K562 (cell line): ENCODE measurements around the gene NUDT2. TPM values are rescaled to one million over a fixed set of nuclear protein-coding genes. Genes with fewer than 3 reads are reported as not detected.

Experiments
- ATAC-seq: fragments of 200-7000 bp; cut with Tn5 transposase; 3 replicates; pipeline ENCODE4 v1.9.1; 2020; ENCODE audit warnings: moderate library complexity
- BruUV-seq: library from RNA; stranded (reverse); fragments of 400-500 nt; replicated peaks from 2 replicates; lab custom pipeline; 2021; lab: Mats Ljungman, UMichigan
- CTCF ChIA-PET: fragments of 300-600 bp; formaldehyde crosslinking; extraction: SDS; loops from one replicate; lab custom pipeline; 2021; ENCODE audit warnings: low intra/inter-chr PET ratio; lab: Yijun Ruan, JAX
- POLR2A ChIA-PET: fragments of 300-600, 350-650 bp; sonication (Branson Sonifier 250); formaldehyde crosslinking; extraction: SDS; loops from one replicate; lab custom pipeline; 2021; ENCODE audit warnings: antibody characterized with exemption, inconsistent platforms; lab: Yijun Ruan, JAX
- DNase-seq, 4 experiments: peaks; one replicate each; pipeline versions ENCODE4 v3.0.0 to v3.0.0-alpha.2; 2011 to 2018; ENCODE audit warnings: low spot score in 3 of 4, mixed read lengths in 3 of 4; ENCODE audit errors: extremely low read depth in 1 of 4
- FAIRE-seq: peaks from 2 replicates; lab custom pipeline; 2011; peaks lifted over from hg19 to GRCh38; lab: Jason Lieb, UNC
- H2AFZ ChIP-seq: 2 replicates; pipeline ENCODE4 v1.6.0; 2011; ENCODE audit warnings: low read depth, low read length, control low read depth, inconsistent platforms
- H3K27ac ChIP-seq: fragments of 200-600 bp; 3 replicates; pipeline ENCODE4 v1.8.0; 2011; ENCODE audit warnings: low read depth, mild to moderate bottlenecking, control low read depth, inconsistent platforms, low read length, moderate library complexity, mixed read lengths; ENCODE audit errors: extremely low read depth
- H3K27me3 ChIP-seq, 2 experiments: fragments of 300-600 bp in 1 of 2; 2 replicates in 1 of 2; 3 replicates in 1 of 2; pipeline versions ENCODE4 v1.6.0 to v1.8.0; 2011; ENCODE audit warnings: inconsistent platforms in 2 of 2, low read length in 2 of 2, mild to moderate bottlenecking in 1 of 2, mixed read lengths in 1 of 2, moderate library complexity in 1 of 2; ENCODE audit not compliant: control insufficient read depth in 2 of 2, insufficient read depth in 2 of 2
- H3K36me3 ChIP-seq: fragments of 300-600 bp; 3 replicates; pipeline ENCODE4 v1.8.0; 2011; ENCODE audit warnings: mild to moderate bottlenecking, low read length, inconsistent platforms; ENCODE audit not compliant: control insufficient read depth, insufficient read depth
- H3K4me1 ChIP-seq, 2 experiments: fragments of 200-600 bp in 1 of 2; replicated peaks in 1 of 2; 2 replicates in 1 of 2; 3 replicates in 1 of 2; pipeline versions ENCODE4 v1.5.1 to v1.8.0; 2011; ENCODE audit warnings: inconsistent platforms in 2 of 2, low read length in 2 of 2, mild to moderate bottlenecking in 1 of 2, mixed read lengths in 1 of 2, moderate library complexity in 1 of 2; ENCODE audit not compliant: control insufficient read depth in 2 of 2, insufficient read depth in 2 of 2
- H3K4me2 ChIP-seq: 2 replicates; pipeline ENCODE4 v1.6.1; 2011; ENCODE audit warnings: low read length, control low read depth, inconsistent platforms, mixed read lengths; ENCODE audit not compliant: insufficient read depth
- H3K4me3 ChIP-seq: fragments of 200-600 bp; sonication (generic), shearing (Covaris generic); 2 replicates; pipeline ENCODE4 v1.5.1; 2016; ENCODE audit warnings: control low read depth, inconsistent platforms
- H3K79me2 ChIP-seq: fragments of 200-600 bp; 3 replicates; pipeline ENCODE4 v1.8.0; 2011; ENCODE audit warnings: low read length, inconsistent platforms; ENCODE audit not compliant: control insufficient read depth, insufficient read depth
- H3K9ac ChIP-seq, 2 experiments: 2 replicates each; pipeline versions ENCODE4 v1.6.0 to v1.6.1; 2011; ENCODE audit warnings: low read depth in 2 of 2, low read length in 2 of 2, control low read depth in 1 of 2, inconsistent platforms in 1 of 2, mild to moderate bottlenecking in 1 of 2, mixed read lengths in 1 of 2; ENCODE audit not compliant: insufficient read depth in 1 of 2
- H3K9me1 ChIP-seq: one replicate; pipeline ENCODE4 v1.6.0; 2011; ENCODE audit warnings: inconsistent platforms, mild to moderate bottlenecking, low read length, moderate library complexity; ENCODE audit not compliant: control insufficient read depth, insufficient read depth
- H3K9me3 ChIP-seq: replicated peaks from 2 replicates; pipeline ENCODE4 v1.5.1; 2011; ENCODE audit warnings: low read depth, low read length, inconsistent platforms; ENCODE audit not compliant: control insufficient read depth, insufficient read depth
- H4K20me1 ChIP-seq: replicated peaks from 2 replicates; pipeline ENCODE4 v1.6.1; 2011; ENCODE audit warnings: low read length, inconsistent platforms, mixed read lengths; ENCODE audit not compliant: control insufficient read depth, insufficient read depth
- E2F3 ChIP-seq: fragments of 250-450 bp; sonication (Bioruptor Pico); IDR thresholded peaks from 2 replicates; pipeline ENCODE4 v1.4.0; 2020; ENCODE audit warnings: mild to moderate bottlenecking
- HMG20A ChIP-seq: fragments of 450-650 bp; formaldehyde crosslinking; conservative IDR thresholded peaks from 2 replicates; pipeline ENCODE4 v1.4.0; 2020; ENCODE audit warnings: mild to moderate bottlenecking, mixed read lengths
- KDM4B ChIP-seq, 2 experiments: fragments of 450-650 bp in 1 of 2; sonication (generic) in 1 of 2; IDR thresholded peaks; 2 replicates each; pipeline ENCODE4 v1.6.1; 2016 to 2017; ENCODE audit warnings: borderline replicate concordance in 2 of 2, antibody characterized with exemption in 1 of 2, low read depth in 1 of 2, mild to moderate bottlenecking in 1 of 2
- MAFF ChIP-seq: IDR thresholded peaks from 2 replicates; pipeline ENCODE4 v1.6.1; 2012; ENCODE audit warnings: low read length, improper control_type of control experiment
- PHB2 ChIP-seq: fragments of 450-650 bp; IDR thresholded peaks from 2 replicates; pipeline ENCODE4 v1.6.1; 2017; ENCODE audit warnings: low read depth
- ZBTB8A ChIP-seq: fragments of 450-650 bp; IDR thresholded peaks from 2 replicates; pipeline ENCODE4 v1.6.1; 2018; ENCODE audit warnings: mild to moderate bottlenecking, moderate library complexity; ENCODE audit not compliant: partially characterized antibody
- ZNF217 ChIP-seq: sonication (generic); formaldehyde crosslinking; IDR thresholded peaks from 2 replicates; pipeline ENCODE4 v1.8.0; 2022; ENCODE audit warnings: mild to moderate bottlenecking, missing genetic modification reagents
- ZNF75A ChIP-seq: fragments of 450-650 bp; formaldehyde crosslinking; IDR thresholded peaks from 2 replicates; pipeline ENCODE4 v1.4.0; 2020; ENCODE audit warnings: mild to moderate bottlenecking
- ZNF780A ChIP-seq: fragments of 250-450 bp; sonication (Bioruptor Pico); IDR thresholded peaks from 2 replicates; pipeline ENCODE4 v1.5.0; 2021; ENCODE audit warnings: mild to moderate bottlenecking
- WGBS: fragments of 100-300 bp; shearing (Covaris generic); methylation state at CpG from one replicate; pipeline ENCODE4 v1.1.6; 2016; ENCODE audit warnings: low coverage, mixed read lengths; ENCODE audit not compliant: insufficient coverage; ENCODE audit errors: missing lambda C conversion rate; 5-methylcytosine and 5-hydroxymethylcytosine counted together
- in situ Hi-C: fragments of 300-500 bp; cut with MboI; formaldehyde crosslinking; loops from 4 replicates; pipeline ENCODE4 v1.15.0; 2018; ENCODE audit warnings: inconsistent platforms, mixed read lengths
- intact Hi-C: fragments of 100-400 bp; cut with micrococcal nuclease; formaldehyde crosslinking; loops from 2 replicates; pipeline ENCODE4 v1.14.2; 2022
- polyA plus RNA-seq, 8 experiments: library from polyadenylated mRNA; depleted of rRNA in 4 of 8; stranded (reverse) in 5 of 8; unstranded in 3 of 8; fragments of >200 nt; fragmentation: Nextera tagmentation in 2 of 8; fragmentation: Illumina TruSeq in 1 of 8; extraction: Ambion mirVana in 2 of 8; extraction: Trizol in 1 of 8; gene quantifications; 2 replicates each; pipeline versions ENCODE4 v1.2.1 to v1.2.3, GENCODE V29; 2011 to 2014; ENCODE audit warnings: inconsistent platforms in 1 of 8, missing spikeins in 1 of 8
- total RNA-seq, 7 experiments: library from RNA; depleted of rRNA in 6 of 7; stranded (reverse); fragments of >200 nt in 6 of 7; fragmentation: Illumina TruSeq in 2 of 7; extraction: Trizol in 2 of 7; gene quantifications; 2 replicates each; pipeline versions ENCODE4 v1.2.1 to v1.2.3, GENCODE V29; 2011 to 2021; ENCODE audit warnings: low replicate concordance in 1 of 7
- TF ChIP-seq, protein P1 (sequence below): sonication (generic); formaldehyde crosslinking; IDR thresholded peaks from 2 replicates; pipeline ENCODE4 v1.8.1; 2023; ENCODE audit warnings: mild to moderate bottlenecking, missing genetic modification reagents
- TF ChIP-seq, protein P2 (sequence below): fragments of 250-450 bp; sonication (Bioruptor Pico); IDR thresholded peaks from 2 replicates; pipeline ENCODE4 v1.8.0; 2022; ENCODE audit warnings: moderate library complexity, mild to moderate bottlenecking, inconsistent platforms
- TF ChIP-seq, protein P3 (sequence below): sonication (generic); formaldehyde crosslinking; IDR thresholded peaks from 2 replicates; pipeline ENCODE4 v1.8.0; 2022; ENCODE audit warnings: missing genetic modification reagents, mild to moderate bottlenecking, borderline replicate concordance

Gene NUDT2
- total and polyA plus RNA-seq, 9 of the 15 experiments (the other 6 are each of a cell fraction or from before 2014, with no cell fraction given) = 11.5 to 28.1 (median 19.0) TPM

DNA sequence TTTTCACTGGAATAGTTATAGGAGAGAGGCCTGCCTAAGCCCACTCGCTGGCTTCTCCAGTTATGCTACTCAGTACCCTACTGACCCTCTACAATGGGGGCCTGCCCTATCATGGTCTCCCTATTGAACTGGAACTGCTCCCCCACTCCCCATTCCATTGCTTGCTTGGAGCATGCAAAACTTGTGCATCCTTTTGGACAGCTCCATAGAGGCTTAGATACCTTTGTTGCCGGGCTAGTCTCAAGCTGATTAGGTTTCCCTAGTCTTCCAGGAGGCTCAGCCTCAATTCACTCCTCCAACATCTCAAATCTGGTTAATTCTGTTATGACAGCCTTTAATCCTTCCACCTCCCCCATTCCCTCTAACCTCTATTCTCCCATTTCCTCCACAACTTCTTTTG is 40.2 kb upstream of the NUDT2 start:
- CTCF ChIA-PET = no interaction called here

More for the DNA sequence above, 40.2 kb upstream of the NUDT2 start:
- H3K79me2 ChIP-seq = no peaks in the 10 kb centered on the region
- BruUV-seq = no TSS peak
- no peak overlapping the region for H3K27ac ChIP-seq
- no peak overlapping the region for H3K4me3 ChIP-seq
- intact Hi-C loops = no loop called here
- no peaks in the 10 kb centered on the region for H4K20me1 ChIP-seq
- TF ChIP-seq ZNF217 (CRISPR knock-in tag) = no peak
- TF ChIP-seq, protein P1, sequence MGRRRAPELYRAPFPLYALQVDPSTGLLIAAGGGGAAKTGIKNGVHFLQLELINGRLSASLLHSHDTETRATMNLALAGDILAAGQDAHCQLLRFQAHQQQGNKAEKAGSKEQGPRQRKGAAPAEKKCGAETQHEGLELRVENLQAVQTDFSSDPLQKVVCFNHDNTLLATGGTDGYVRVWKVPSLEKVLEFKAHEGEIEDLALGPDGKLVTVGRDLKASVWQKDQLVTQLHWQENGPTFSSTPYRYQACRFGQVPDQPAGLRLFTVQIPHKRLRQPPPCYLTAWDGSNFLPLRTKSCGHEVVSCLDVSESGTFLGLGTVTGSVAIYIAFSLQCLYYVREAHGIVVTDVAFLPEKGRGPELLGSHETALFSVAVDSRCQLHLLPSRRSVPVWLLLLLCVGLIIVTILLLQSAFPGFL (CRISPR knock-in tag) = no peak
- TF ChIP-seq MAFF = no peak
- TF ChIP-seq, protein P2, sequence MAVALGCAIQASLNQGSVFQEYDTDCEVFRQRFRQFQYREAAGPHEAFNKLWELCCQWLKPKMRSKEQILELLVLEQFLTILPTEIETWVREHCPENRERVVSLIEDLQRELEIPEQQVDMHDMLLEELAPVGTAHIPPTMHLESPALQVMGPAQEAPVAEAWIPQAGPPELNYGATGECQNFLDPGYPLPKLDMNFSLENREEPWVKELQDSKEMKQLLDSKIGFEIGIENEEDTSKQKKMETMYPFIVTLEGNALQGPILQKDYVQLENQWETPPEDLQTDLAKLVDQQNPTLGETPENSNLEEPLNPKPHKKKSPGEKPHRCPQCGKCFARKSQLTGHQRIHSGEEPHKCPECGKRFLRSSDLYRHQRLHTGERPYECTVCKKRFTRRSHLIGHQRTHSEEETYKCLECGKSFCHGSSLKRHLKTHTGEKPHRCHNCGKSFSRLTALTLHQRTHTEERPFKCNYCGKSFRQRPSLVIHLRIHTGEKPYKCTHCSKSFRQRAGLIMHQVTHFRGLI (CRISPR knock-in tag) = no peak
- no peak for TF ChIP-seq KDM4B (IDR thresholded peaks at IDR 0.05; ENCODE audit: borderline replicate concordance in 2 of 2, low read depth in 1 of 2)
- no peak for TF ChIP-seq E2F3 (CRISPR knock-in tag)
- TF ChIP-seq PHB2 = no peak
- no peak for TF ChIP-seq ZNF75A (CRISPR knock-in tag)
- no peak for TF ChIP-seq HMG20A (CRISPR knock-in tag)
- TF ChIP-seq ZNF780A = no peak
- TF ChIP-seq, protein P3, sequence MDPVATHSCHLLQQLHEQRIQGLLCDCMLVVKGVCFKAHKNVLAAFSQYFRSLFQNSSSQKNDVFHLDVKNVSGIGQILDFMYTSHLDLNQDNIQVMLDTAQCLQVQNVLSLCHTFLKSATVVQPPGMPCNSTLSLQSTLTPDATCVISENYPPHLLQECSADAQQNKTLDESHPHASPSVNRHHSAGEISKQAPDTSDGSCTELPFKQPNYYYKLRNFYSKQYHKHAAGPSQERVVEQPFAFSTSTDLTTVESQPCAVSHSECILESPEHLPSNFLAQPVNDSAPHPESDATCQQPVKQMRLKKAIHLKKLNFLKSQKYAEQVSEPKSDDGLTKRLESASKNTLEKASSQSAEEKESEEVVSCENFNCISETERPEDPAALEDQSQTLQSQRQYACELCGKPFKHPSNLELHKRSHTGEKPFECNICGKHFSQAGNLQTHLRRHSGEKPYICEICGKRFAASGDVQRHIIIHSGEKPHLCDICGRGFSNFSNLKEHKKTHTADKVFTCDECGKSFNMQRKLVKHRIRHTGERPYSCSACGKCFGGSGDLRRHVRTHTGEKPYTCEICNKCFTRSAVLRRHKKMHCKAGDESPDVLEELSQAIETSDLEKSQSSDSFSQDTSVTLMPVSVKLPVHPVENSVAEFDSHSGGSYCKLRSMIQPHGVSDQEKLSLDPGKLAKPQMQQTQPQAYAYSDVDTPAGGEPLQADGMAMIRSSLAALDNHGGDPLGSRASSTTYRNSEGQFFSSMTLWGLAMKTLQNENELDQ (CRISPR knock-in tag) = no peak
- no peak for TF ChIP-seq ZBTB8A
- H3K4me2 ChIP-seq = no peak overlapping the region
- FAIRE-seq (no peak), DNase-seq (no peak), ATAC-seq (no peak)
- WGBS = 76% methylated on average over 2 of the region's 2 CpGs
- H3K9me3 ChIP-seq = no peaks in the 10 kb centered on the region
- in situ Hi-C loops = no loop called here
- H3K9me1 ChIP-seq = no peaks in the 10 kb centered on the region
- no peak overlapping the region for H3K9ac ChIP-seq
- no peak overlapping the region for H2AFZ ChIP-seq
- no peaks in the 10 kb centered on the region for H3K27me3 ChIP-seq
- POLR2A ChIA-PET = no interaction called here
- H3K36me3 ChIP-seq = 0 out of 3 replicates have a peak, but pooled peaks cover 9% of the 10 kb centered on the region
- H3K4me1 ChIP-seq = no peaks in the 10 kb centered on the region
